HTERT RPE-1 (cell line): Measurements from ENCODE around the gene IGSF3.

Experiments used
- in situ Hi-C: fragments of 300-500 bp; cut with MboI; formaldehyde crosslinking; loops from 4 replicates; pipeline ENCODE4 v1.14.3; 2020; ENCODE audit warnings: low sequenced_read_pairs

IGSF3 gene

GRCh38 chr1:116667575-116668105, at the start of gene IGSF3:
Gene IGSF3, minus strand, starts transcription at chr1:116667733. Its CDS starts 1,407 bp downstream, at chr1:116666326.
- in situ Hi-C loops = no loop called here

DNA sequence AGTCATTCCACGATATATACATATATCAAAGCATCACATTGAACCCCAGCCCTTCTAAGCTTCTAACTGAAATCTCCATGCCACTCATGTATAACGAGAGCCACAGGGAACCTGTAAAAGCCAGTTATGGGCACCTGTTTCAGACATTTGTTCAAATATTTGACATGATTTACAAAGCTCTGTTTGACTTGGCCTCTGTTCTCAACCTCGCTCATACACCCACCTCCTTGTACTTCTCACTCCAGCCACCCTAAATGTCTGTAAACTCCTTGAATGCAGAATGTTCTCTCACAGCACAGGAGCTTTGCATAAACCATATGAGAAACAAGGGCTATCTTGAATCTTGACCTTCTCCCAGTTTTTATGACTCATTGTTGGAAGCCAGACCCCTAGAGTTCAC, 49.8 kb upstream of the IGSF3 start:
- in situ Hi-C loops = no loop called here

GRCh38 chr1:116716391-116716790, 48.9 kb upstream of the IGSF3 start:
- in situ Hi-C loops = no loop called here

- in situ Hi-C loops = no loop called here
Observed at GRCh38 chr1:116713474-116713873, 45.9 kb upstream of the IGSF3 start.

GRCh38 chr1:116712510-116712909, 45.0 kb upstream of the IGSF3 start:
- in situ Hi-C loops = no loop called here

- in situ Hi-C loops = no loop called here
Observed at GRCh38 chr1:116711263-116711840, 43.8 kb upstream of the IGSF3 start.

DNA sequence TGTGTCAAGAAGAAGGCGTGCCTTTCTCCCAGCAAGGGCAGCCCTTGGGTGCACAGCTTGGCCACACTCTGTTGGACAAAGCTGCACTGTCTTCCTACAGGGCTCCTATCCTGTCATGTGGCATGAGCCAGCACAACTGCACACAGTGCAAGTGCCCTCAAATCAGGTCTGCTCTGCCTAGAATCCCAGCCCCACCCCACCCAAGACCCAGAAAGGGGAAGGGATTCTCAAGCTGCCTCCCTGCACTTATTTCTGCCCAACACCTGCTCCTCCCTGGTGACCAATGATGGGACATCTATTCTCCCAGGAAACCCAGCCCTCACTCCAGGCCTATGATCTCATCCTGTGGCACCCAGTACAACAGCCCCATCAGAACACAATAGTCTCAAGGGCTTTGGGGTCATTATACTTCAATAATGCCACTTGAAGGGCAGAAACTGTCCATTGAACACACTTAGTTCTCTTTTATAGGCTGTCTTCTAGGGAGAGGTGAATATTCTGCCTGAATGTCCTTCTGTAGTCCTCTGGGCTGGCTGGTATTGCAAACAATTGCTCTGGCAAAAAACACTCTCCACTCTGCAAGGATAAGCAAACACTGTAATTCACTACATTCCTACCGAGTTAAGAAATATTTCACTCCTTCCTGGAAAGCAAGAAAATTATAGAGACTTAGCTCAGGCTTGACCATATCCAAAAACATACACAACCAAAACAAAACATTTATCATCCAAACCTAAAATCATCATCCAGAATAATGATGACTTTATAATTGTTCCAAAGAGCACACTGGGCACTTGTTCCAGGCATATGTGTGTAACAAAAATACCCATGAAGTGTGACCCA, 43.1 kb upstream of the IGSF3 start:
- in situ Hi-C loops = no loop called here

- in situ Hi-C loops = no loop called here
Observed at GRCh38 chr1:116709666-116710167, 42.2 kb upstream of the IGSF3 start.

DNA sequence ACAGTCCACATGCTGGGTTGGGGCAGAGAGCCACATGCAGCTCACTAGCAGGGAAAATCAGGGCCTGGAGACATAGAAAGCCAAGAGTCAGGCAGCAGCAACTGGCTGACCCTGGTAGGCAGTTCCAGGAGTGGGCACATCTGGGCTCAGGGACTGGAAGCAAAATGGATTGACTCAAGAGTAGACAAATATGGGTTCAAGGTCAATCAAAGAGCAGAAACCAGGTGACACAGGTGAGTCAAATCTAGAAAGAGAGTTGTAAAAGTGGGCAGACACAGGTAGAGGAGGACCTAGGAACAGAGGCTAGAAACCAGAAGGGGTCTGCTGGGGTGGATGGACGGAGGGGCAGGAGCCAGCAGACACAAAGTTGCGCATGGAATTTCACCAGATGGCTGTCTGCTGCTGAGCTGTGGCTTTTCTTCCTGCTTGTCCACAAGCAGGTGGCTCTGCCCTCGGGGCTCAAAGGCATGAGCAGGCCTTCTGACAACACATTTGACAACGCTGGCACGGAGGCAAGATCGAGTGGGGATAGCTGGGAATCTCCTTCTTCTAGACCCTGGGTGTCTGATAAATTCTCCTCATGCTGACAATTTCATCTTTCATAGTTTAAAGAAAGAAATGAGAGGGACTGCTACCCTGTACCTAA, 40.8 kb upstream of the IGSF3 start:
- in situ Hi-C loops = no loop called here

- in situ Hi-C loops = no loop called here
Observed at GRCh38 chr1:116706841-116707240, 39.3 kb upstream of the IGSF3 start.

GRCh38 chr1:116706123-116706522, 38.6 kb upstream of the IGSF3 start:
- in situ Hi-C loops = no loop called here

GRCh38 chr1:116704278-116704677, 36.7 kb upstream of the IGSF3 start:
- in situ Hi-C loops = no loop called here

- in situ Hi-C loops = no loop called here
Observed at GRCh38 chr1:116699605-116700004, 32.1 kb upstream of the IGSF3 start.

DNA sequence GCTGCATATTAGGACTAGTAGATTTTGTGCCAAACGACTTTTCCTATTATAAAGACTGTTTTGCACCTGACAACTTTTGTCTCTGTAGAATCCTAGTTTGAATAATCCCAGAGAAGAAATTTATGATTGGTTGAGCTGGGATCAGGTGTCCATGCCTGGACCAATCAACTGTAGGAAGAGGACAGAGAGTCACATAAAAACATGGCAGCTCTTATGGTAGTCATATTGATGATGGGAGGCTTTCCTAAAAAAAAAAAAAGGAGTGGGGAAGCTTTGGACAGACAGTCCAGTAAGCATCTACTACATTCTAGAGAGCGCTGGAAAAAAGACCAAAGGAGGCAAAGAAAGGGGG, 30.7 kb upstream of the IGSF3 start:
- in situ Hi-C loops = no loop called here

DNA sequence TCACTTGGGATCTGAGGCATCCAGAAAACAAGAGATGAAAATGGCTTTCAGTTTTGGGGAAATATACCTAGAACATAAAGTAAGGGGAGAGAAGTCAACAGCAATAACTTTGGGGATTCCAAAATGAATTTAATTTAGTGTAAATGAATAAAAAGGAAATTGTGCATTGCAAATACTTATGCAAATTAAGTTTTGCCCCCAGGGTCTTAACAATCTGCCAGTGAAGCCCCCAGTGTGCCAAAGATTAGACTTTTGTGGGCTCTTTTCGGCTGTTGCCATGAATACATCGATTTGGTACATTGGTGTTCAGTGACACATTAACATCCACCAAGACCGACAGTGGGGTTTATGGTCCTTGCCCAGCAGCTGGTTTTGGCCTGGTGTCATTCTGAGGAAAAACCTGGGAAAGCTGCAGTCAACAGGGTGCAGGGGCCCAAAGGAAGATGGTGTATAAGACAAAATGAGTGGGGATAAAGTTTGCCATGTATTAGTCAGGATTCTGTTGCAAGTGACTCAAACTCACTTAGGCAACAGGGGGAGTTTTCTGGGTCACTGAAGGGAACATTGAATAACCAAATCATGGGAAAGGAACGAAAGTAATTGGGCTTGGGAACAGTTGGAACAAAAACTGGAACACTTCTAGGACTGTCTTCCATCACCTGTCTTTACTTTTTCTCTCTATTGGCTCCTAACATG, 30.2 kb upstream of the IGSF3 start:
- in situ Hi-C loops = no loop called here

DNA sequence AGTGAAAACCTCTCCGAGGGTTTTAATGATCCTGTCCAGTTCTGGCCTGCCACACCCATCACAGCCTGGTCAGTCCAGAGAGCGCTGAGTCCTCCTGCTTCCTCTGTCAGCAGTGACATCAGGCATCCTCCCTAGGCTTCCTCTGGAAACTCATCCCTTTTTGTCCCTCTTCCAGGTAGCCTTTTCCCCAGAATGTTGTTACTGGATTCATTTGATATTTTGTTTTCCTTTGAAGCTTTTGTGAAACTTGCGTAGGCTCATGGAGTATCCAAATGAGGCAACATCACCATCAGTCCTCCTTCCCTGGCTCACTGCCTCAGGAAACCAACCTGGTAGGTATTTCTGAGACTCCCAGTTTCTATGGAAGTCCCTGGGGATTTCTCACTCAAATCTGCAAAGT, 27.0 kb upstream of the IGSF3 start:
- in situ Hi-C loops = no loop called here

GRCh38 chr1:116693759-116694480, 26.4 kb upstream of the IGSF3 start:
- in situ Hi-C loops = no loop called here

DNA sequence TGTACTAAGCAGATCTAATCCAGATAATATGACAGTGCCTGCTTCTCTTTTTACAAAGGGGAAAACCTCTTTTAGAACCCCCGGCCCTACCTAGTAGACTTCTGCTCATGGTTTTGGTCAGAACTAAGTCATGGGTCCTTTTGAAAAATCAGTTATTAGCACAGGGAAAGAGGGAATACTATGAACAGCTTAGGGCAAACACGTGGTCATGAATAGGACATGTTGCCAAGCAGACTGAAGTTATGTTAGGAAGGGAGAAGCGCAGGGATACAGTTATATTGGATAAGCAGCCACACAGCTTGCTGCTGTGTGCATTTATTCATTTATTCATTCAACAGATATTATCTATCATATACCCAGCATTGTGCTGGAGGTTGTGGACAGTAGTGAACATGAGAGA, 25.3 kb upstream of the IGSF3 start:
- in situ Hi-C loops = no loop called here

- in situ Hi-C loops = no loop called here
Observed at GRCh38 chr1:116690849-116691406, 23.4 kb upstream of the IGSF3 start.

GRCh38 chr1:116690396-116690848, 22.9 kb upstream of the IGSF3 start:
- in situ Hi-C loops = no loop called here
